NCI-H2081 (cell line): ENCODE results near the gene MNX1.

Experiments used
- DNase-seq, 2 experiments: peaks; one replicate each; lab custom pipeline; 2025; lab: John Stamatoyannopoulos, UW

Gene MNX1

GRCh38 chr7:156969972-156970420, 40.5 kb downstream of the MNX1 start:
- DNase-seq: peak in 1 of 2 experiments; percentile 24

- no peak for DNase-seq
Measured at GRCh38 chr7:156968183-156968582, 42.3 kb downstream of the MNX1 start.

- DNase-seq: no peak
Measured at GRCh38 chr7:156966387-156966786, 44.1 kb downstream of the MNX1 start.

GRCh38 chr7:156964971-156965370, 45.5 kb downstream of the MNX1 start:
- no peak for DNase-seq

- DNase-seq: no peak
Measured at GRCh38 chr7:156963472-156963871, 47.0 kb downstream of the MNX1 start.

- DNase-seq: no peak
Measured at GRCh38 chr7:156962897-156963296, 47.6 kb downstream of the MNX1 start.

GRCh38 chr7:156962145-156962544, 48.3 kb downstream of the MNX1 start:
- no peak for DNase-seq

GRCh38 chr7:156956727-156957126, 53.7 kb downstream of the MNX1 start:
- DNase-seq: no peak

GRCh38 chr7:156954941-156955340, 55.5 kb downstream of the MNX1 start:
- no peak for DNase-seq
